GM12878 (cell line): ENCODE results near the gene TAS2R60. TPM values are rescaled to one million over a fixed set of nuclear protein-coding genes. Genes with fewer than 3 reads are reported as not detected.

Experiments
- ATAC-seq: fragments of 200-7000 bp; cut with Tn5 transposase; 3 replicates; pipeline ENCODE4 v1.9.1; 2020; ENCODE audit warnings: mild to moderate bottlenecking, moderate library complexity
- BruUV-seq: library from RNA; stranded (reverse); fragments of 400-500 nt; replicated peaks from 2 replicates; lab custom pipeline; 2021; lab: Mats Ljungman, UMichigan
- CTCF ChIA-PET: fragments of 300-600 bp; sonication (Branson Sonifier 250); formaldehyde crosslinking; extraction: SDS; loops from one replicate; lab custom pipeline; 2021; ENCODE audit warnings: inconsistent platforms; lab: Yijun Ruan, JAX
- POLR2A ChIA-PET: fragments of 350-600 bp; formaldehyde crosslinking; extraction: SDS; loops from one replicate; lab custom pipeline; 2021; ENCODE audit warnings: inconsistent platforms; lab: Charles Lee
- RAD21 ChIA-PET: fragments of 300-600 bp; sonication (Branson Sonifier 250); formaldehyde crosslinking; loops from one replicate; lab custom pipeline; 2023; ENCODE audit warnings: antibody characterized with exemption; ENCODE audit not compliant: unreplicated experiment; lab: Charles Lee
- SMC1A ChIA-PET: fragments of 300-600 bp; sonication (Branson Sonifier 250); formaldehyde crosslinking; loops from one replicate; lab custom pipeline; 2023; ENCODE audit not compliant: unreplicated experiment, uncharacterized antibody; lab: Charles Lee
- DNase-seq: peaks from one replicate; pipeline ENCODE4 v3.0.0-alpha.2; 2011; ENCODE audit warnings: low read depth, low spot score
- FAIRE-seq: peaks from 3 replicates; lab custom pipeline; 2011; peaks lifted over from hg19 to GRCh38; lab: Jason Lieb, UNC
- H2AFZ ChIP-seq: 2 replicates; pipeline ENCODE4 v1.6.0; 2011; ENCODE audit warnings: low read depth, low read length, control low read depth; ENCODE audit not compliant: control insufficient read depth
- H3K27ac ChIP-seq: 2 replicates; pipeline ENCODE4 v1.5.1; 2011; ENCODE audit warnings: control low read depth; ENCODE audit not compliant: control insufficient read depth, insufficient read depth
- H3K27me3 ChIP-seq, 2 experiments: replicated peaks in 1 of 2; 2 replicates each; pipeline versions ENCODE4 v1.6.0 to v1.6.1; 2011; ENCODE audit warnings: low read length in 1 of 2; ENCODE audit not compliant: control insufficient read depth in 2 of 2, insufficient read depth in 2 of 2
- H3K36me3 ChIP-seq, 2 experiments: 2 replicates each; pipeline ENCODE4 v1.5.1; 2011; ENCODE audit warnings: low read length in 1 of 2; ENCODE audit not compliant: control insufficient read depth in 2 of 2, insufficient read depth in 2 of 2
- H3K4me1 ChIP-seq: 2 replicates; pipeline ENCODE4 v1.6.1; 2011; ENCODE audit warnings: mild to moderate bottlenecking, low read length, moderate library complexity, mixed read lengths; ENCODE audit not compliant: control insufficient read depth, insufficient read depth
- H3K4me2 ChIP-seq: 2 replicates; pipeline ENCODE4 v1.6.0; 2011; ENCODE audit warnings: control low read depth; ENCODE audit not compliant: control insufficient read depth, insufficient read depth
- H3K4me3 ChIP-seq: fragments of 200-600 bp; sonication (generic); 2 replicates; pipeline ENCODE4 v1.5.1; 2016
- H3K79me2 ChIP-seq: 2 replicates; pipeline ENCODE4 v1.6.0; 2011; ENCODE audit warnings: low read length; ENCODE audit not compliant: control insufficient read depth, insufficient read depth
- H3K9ac ChIP-seq: 2 replicates; pipeline ENCODE4 v1.8.0; 2011; ENCODE audit warnings: low read length, control low read depth, mixed read lengths; ENCODE audit not compliant: control insufficient read depth, insufficient read depth
- H3K9me3 ChIP-seq: replicated peaks from 3 replicates; pipeline ENCODE4 v1.5.1; 2011; ENCODE audit warnings: mild to moderate bottlenecking, low read length; ENCODE audit not compliant: control insufficient read depth, insufficient read depth
- H4K20me1 ChIP-seq: 2 replicates; pipeline ENCODE4 v1.6.0; 2011; ENCODE audit not compliant: control insufficient read depth, insufficient read depth
- BCL11A ChIP-seq: IDR thresholded peaks from 2 replicates; pipeline ENCODE4 v1.6.1; 2011; ENCODE audit warnings: low read depth, low read length
- BMI1 ChIP-seq: fragments of 450-650 bp; IDR thresholded peaks from 2 replicates; pipeline ENCODE4 v1.6.1; 2016; ENCODE audit warnings: mild to moderate bottlenecking, moderate library complexity, borderline replicate concordance
- HCFC1 ChIP-seq: fragments of 150-350 bp; IDR thresholded peaks from 2 replicates; pipeline ENCODE4 v1.6.1; 2014; ENCODE audit warnings: low read length
- NR2C2 ChIP-seq: IDR thresholded peaks from 2 replicates; pipeline ENCODE4 v1.6.1; 2011; ENCODE audit warnings: borderline replicate concordance, low read depth; ENCODE audit not compliant: control insufficient read depth, insufficient read length
- RB1 ChIP-seq: fragments of 450-650 bp; formaldehyde crosslinking; IDR thresholded peaks from 2 replicates; pipeline ENCODE4 v1.6.1; 2017; ENCODE audit warnings: mild to moderate bottlenecking, borderline replicate concordance
- SMC3 ChIP-seq: IDR thresholded peaks from 2 replicates; pipeline ENCODE4 v1.6.1; 2011; ENCODE audit warnings: low read length, improper control_type of control experiment, borderline replicate concordance
- STAT1 ChIP-seq: fragments of 450-650 bp; conservative IDR thresholded peaks from 2 replicates; pipeline ENCODE4 v1.6.1; 2014; ENCODE audit warnings: antibody characterized with exemption, mild to moderate bottlenecking
- STAT3 ChIP-seq: IDR thresholded peaks from 2 replicates; pipeline ENCODE4 v1.6.1; 2011; ENCODE audit warnings: low read depth, low read length, improper control_type of control experiment
- ZZZ3 ChIP-seq: IDR thresholded peaks from 2 replicates; pipeline ENCODE4 v1.6.1; 2011; ENCODE audit warnings: low read depth; ENCODE audit not compliant: control insufficient read depth, insufficient read length
- WGBS: methylation state at CpG from one replicate; pipeline ENCODE4 v1.1.6; 2016; ENCODE audit warnings: low lambda C conversion rate; ENCODE audit not compliant: insufficient replicate concordance, insufficient coverage; ENCODE audit errors: missing lambda C conversion rate; 5-methylcytosine and 5-hydroxymethylcytosine counted together
- in situ Hi-C: fragments of 300-500 bp; cut with MboI; formaldehyde crosslinking; loops from 9 replicates; pipeline ENCODE4 v1.14.3; 2018; ENCODE audit warnings: mixed read lengths
- intact Hi-C: fragments of 100-400 bp; cut with micrococcal nuclease; formaldehyde crosslinking; loops from one replicate; pipeline ENCODE4 v1.14.2; 2022; ENCODE audit not compliant: unreplicated experiment
- polyA plus RNA-seq, 11 experiments: library from polyadenylated mRNA; depleted of rRNA in 4 of 11; unstranded in 6 of 11; stranded (reverse) in 5 of 11; fragments of >200 nt; fragmentation: Nextera tagmentation in 4 of 11; fragmentation: Illumina TruSeq in 1 of 11; extraction: Ambion mirVana in 4 of 11; extraction: Trizol in 1 of 11; gene quantifications; 1 replicate in 1 of 11; 2 replicates in 10 of 11; pipeline versions ENCODE4 v1.2.1 to v1.2.3, GENCODE V29; 2011 to 2016; ENCODE audit warnings: inconsistent platforms in 2 of 11, missing spikeins in 2 of 11, low read depth in 1 of 11
- total RNA-seq, 4 experiments: library from RNA; depleted of rRNA in 3 of 4; stranded (reverse); fragments of >200 nt in 3 of 4; fragmentation: Illumina TruSeq in 1 of 4; extraction: Trizol in 1 of 4; gene quantifications; 2 replicates each; pipeline versions ENCODE4 v1.2.1 to v1.2.3, GENCODE V29; 2013 to 2021

TAS2R60 gene
- total and polyA plus RNA-seq, 10 of the 15 experiments (the other 5 are each of a cell fraction or from before 2014, with no cell fraction given), result not detected

DNA sequence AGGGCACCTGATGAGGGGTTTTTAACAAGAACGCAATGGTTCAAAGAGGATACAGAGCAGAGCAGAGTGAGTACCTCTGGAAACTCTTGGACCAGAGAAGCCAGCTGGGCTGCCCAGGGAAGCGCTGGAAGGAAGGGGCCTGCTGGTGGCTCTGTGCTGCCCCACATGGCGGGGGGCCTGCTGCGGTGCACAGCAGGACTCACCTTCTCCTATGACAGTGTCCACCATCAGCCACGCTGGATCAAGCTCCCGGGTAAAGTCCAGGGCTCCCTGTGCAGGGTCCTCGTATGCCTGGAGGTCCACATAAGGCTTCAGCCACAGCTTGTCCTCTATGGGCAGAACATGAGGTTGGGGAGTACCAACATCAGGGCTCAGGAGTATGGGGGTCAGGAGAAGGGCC lies 47.1 kb upstream of the TAS2R60 start:
- in situ Hi-C loops (no loop called here), intact Hi-C loops (no loop called here)
- FAIRE-seq (no peak), DNase-seq (no peak), ATAC-seq (no peak)
- RAD21 ChIA-PET, result no interaction called here
- H3K36me3 ChIP-seq, result peaks cover 0 to 4% of the 10 kb centered on the region in 2 experiments; a peak in 2 of 4 replicates
- H3K27me3 ChIP-seq, result no peaks in the 10 kb centered on the region
- H3K4me2 ChIP-seq, result no peak overlapping the region
- TF ChIP-seq STAT1, result no peak
- no peak for TF ChIP-seq RB1
- no peak for TF ChIP-seq ZZZ3
- no peak for TF ChIP-seq SMC3
- TF ChIP-seq BCL11A, result no peak
- TF ChIP-seq STAT3, result no peak
- no peak for TF ChIP-seq HCFC1
- TF ChIP-seq BMI1, result no peak
- no peak for TF ChIP-seq NR2C2
- H4K20me1 ChIP-seq, result no peaks in the 10 kb centered on the region
- POLR2A ChIA-PET, result no interaction called here
- no peaks in the 10 kb centered on the region for H3K4me1 ChIP-seq
- CTCF ChIA-PET, result no interaction called here
- no peak overlapping the region for H3K4me3 ChIP-seq
- H3K27ac ChIP-seq, result no peak overlapping the region
- BruUV-seq, result no TSS peak
- H2AFZ ChIP-seq, result no peak overlapping the region
- H3K79me2 ChIP-seq, result no peaks in the 10 kb centered on the region
- SMC1A ChIA-PET, result interaction anchor here (1.2 to 1.5 kb wide), 2 partner anchors 12 to 13 kb away, joined by 3 read pairs; no protein-coding TSS in a partner anchor
- 60% methylated on average over 7 of the region's 7 CpGs for WGBS
- no peaks in the 10 kb centered on the region for H3K9me3 ChIP-seq
- H3K9ac ChIP-seq, result no peak overlapping the region
